Dedifferentiated amniotic fluid mesenchymal stem cell (primary cell): ENCODE measurements around the gene PLEKHG5.
"Not testable (repeated sequence)": the region's sequence is repeated elsewhere in the genome, so short reads cannot be mapped to it uniquely, and the experiment has no call there.

Experiments used
- DNase-seq: peaks from one replicate; pipeline ENCODE4 v3.0.0-alpha.2; 2016; ENCODE audit errors: extremely low spot score

Gene PLEKHG5

DNA sequence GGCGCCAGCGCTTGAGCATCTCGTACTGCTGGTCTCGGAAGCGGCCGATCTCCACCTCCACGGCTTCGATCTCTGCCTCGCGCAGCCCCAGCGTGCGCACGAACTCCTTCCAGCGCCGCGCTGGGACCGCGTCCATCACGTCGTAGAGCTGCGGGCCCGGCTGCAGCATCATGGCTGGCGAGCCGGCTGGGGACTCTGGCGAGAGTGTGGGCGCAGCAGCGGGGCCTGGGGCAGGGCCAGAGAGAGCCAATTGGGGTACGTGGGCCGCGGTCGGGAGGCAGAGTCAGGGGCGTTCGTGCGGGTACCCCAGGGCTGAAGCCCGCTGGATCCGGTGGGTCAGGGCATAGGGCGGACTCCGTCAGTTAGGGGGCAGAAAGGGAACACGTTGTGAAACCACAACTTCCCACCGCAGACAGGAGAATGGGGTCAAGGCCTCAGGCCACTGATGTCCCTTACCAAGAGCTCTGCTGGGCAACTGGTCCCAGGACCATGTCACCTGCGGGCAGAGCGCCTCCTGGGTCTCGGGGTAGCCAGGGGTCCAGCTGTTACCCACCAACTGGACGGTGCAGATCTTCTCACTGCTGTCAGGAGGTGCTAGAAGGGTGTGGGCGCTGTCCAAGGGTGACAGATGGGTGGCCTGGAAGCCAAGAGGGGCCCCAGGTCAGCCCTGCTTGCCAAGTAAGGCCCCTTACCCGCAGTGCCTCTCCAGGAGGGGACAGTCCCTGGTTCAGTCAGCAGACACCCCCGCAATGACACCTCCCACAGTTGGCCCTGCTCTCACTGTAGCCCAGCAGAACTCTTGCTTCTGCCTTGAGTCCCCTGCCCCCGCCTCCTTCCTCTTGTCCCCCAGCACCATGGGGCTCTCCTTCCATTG, 29.7 kb downstream of the PLEKHG5 start:
- no peak for DNase-seq

DNA sequence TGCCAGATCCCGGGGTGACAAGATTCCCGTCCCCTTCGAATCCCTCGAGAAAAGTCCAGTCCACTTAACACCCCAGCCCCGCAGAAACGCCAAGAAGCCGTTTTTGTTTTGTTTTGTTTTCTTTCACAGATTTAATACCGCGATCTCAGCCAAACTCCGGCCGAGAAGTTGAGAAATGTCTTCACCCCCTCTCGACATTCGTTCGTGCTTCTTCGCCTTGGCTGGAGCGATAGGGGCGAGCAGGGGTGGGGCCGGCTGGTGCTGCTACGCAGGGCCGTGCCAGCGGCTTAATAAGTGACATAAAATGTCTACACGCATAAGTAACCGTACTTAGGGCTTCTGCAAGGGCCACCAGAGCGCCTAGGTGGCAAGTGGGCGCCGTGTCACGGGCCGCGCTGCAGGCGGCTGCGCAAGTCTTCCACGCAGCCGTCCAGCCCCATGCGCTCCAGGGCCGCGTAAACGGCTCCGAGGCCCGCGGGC, 30.4 kb downstream of the PLEKHG5 start:
- DNase-seq: no peak

DNA sequence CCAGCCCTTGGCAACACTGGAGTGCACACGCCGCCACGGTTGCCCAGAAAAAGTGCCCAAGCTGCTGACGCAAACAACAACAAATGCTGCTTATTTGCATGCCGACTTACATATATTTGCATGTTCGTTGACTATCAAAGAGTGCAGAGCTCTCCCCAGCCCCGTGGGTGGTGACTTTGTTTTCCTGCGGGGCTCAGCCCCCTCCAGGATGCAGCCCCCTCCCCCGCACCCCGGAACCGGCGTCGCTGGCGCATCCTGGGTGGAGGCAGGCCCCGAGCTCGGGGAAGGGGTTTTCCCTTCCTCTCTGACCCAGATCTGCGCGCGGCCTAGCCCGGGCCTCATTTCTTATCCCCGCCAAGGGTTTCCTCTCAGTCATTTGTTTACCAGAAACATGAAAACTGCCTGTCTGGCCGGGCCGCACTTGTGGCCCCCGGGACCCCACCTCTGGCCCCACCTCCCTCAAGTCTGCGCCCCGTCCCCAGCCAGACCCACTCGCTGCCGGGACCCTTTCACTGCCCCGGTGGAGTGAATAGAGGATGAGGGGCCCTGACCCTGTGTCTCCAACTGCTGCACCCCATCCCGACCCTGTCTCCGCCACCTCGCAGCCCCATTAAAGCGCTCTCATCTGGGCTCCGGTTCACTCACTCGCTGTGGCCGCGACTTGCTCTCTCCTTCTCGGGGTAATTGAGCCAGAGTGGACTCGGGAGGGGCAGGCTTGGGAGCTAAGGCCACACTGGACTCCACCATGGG, 31.0 kb downstream of the PLEKHG5 start:
- no peak for DNase-seq

DNA sequence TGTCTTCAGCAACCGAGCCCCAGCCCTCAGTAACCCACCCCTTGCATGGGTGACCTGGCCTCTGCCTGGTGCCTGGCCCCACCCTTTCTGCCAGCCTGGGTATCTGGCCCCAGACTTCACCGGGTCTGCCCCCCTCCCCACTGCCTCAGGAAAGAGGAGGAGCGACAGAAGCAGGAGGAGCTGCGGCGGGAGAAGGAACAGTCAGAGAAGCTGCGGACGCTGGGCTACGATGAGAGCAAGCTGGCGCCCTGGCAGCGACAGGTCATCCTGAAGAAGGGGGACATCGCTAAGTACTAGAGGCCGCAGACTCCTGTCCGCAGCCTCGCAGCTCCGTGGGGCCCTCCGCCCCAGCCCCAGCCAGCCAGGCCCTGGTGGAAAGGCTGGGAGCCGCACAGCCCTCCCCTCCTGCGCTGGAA, 31.6 kb downstream of the PLEKHG5 start:
- no peak for DNase-seq

DNA sequence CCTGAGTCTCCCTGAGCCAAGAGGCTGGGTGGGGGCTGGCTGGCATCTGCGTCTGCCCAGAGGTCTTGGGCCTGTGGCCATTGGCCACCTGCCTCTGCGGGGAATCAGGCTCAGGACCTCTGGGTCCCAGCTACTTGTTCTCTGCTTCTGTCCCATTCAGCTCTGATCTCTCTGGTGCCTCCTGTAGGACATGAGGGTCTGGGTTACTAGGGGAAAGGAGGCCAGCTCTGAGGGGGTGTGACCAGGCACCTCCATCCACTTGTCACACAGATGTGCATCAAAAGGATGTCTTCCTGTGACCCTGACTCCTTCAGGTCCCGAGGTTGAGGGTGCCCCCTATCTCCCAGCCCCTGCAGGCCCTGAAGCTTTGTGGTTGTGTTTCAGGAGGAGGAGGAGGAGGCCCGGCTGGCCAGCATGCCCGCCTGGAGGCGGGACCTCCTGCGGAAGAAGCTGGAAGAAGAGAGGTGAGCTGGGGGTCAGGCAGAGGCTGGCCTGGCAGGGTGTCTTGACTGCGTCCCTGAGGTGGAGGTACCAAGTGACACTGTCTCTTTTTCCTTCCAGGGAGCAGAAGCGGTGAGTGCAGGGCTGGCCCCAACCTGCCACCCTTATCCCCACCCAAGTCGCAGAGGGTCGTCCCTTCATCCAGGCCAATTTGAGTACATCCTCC, 34.5 kb downstream of the PLEKHG5 start:
- no peak for DNase-seq

DNA sequence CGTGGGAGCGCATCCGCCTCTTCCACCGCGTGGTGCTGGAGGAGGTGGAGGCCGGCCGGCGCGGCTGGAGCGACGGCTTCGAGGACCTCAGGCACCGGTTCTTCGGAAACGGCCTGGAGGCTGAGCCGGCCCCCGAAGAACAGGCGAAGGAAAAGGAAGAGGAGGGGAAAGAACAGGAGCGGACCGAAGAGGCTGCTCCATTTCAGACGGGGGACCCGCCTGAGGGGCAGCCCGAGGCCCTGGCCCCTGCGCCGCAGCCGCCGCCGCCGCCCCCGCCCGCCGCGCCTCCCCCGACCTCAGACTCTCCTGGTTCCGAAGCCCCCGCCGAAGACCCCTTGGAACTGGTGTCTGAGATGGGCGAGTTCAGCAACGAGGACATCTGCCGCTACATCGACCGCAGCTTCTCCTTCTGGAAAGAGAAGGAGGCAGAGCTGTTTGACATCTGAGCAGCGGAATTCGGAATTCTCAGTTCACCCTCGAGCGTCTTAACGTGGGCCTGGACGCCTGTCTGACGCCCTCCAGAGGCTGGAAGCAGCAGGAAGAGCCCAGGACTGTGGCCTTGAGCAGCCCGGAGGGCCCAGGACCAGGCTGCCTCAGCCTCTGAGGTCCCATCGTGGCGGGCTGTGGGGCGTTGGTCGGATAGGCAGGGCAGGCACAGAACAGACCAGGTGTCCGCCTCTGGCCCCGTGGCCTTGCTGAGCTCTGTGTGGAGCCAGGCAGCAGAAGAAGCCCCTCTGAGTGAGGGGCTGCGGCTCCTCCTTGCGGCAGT, 35.5 kb downstream of the PLEKHG5 start:
- DNase-seq: not testable (repeated sequence)

DNA sequence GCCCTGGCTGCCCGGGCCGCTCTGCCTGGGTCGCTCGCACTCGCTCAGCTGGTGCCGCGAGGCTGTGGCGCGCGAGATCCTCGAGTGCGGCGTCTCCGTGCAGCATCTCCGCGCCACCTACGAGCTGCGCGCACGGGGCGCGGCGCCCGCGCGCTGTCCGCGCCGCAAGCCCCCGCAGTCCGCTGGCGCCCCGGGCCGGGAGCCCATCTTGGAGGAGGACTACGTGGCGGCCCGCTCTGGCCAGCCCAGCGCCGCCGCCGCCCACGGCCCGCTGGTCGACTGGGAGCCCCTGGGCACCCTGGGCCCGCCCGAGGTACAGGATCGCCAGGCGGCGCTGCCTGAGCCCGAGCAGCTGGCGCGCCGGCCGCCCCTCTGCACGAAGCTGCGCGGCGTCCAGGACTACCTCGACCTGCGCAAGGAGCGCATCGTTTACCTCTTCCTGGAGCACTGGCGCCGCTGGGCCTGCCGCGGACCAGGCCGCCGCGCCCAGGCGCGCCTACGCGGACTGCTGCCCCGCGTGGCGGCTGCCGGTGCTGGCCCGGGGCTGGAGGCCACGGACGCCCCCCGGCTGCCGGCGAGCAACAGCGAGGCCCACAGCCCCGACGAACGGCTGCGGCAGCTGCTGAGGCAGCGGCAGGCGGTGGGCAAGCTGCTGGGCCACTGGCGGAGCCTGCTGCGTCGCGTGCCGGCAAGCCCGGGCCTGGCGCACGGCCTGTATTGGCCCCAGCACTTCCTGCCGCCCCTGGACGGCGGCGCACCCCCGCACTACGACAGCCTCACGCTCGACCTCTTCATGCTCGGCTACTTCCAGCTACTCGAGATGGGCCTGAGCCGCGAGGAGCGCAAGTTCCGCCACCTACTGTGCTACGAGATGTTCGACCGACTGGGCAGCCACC, 36.4 kb downstream of the PLEKHG5 start:
- DNase-seq: no peak

DNA sequence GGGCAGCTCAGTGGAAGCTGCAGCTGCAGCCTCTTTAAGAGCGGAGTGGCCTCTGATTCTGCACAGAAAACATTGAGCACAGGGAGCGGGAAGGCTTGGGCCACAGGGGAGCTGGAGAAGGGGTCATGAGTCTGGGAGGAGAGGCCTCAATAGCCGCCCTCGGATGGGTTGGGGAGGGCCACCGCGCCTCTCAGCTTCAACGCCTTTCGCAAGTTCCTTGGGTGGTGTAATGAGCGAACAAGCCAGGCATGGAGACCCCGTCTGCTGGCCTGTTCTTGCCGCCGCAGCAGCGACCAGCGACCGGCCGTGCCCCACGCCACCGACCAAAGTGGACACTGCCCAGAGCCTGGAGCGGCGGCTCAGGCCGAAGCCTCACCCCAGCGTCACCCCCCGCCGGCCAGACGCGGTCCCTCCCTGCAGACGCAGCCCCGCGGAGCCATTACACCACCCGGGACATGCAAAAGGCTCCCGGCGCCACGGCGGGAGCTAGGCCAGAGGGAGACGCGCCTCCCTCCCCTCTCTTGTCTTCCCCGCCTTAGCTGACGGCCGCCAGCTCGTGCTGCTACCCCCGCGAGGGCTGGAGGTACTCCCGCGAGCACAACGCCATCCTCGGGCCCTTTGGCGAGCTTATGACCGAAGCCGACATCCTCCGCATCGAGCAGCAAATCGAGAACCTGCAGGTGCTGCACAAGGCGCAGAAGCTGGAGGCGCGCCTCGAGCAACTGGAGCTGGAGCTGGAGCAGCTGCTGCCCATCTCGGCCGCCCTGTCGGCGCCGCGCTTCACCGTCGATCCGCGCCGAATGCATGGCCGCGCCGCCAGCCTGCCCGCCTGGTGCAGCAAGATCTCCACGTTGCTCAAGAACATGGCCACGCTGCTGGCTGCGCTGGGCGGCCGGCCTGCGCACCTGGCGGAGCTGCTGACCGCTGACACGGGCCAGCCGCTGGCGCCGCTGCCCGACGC, 37.3 kb downstream of the PLEKHG5 start:
- not testable (repeated sequence) for DNase-seq

DNA sequence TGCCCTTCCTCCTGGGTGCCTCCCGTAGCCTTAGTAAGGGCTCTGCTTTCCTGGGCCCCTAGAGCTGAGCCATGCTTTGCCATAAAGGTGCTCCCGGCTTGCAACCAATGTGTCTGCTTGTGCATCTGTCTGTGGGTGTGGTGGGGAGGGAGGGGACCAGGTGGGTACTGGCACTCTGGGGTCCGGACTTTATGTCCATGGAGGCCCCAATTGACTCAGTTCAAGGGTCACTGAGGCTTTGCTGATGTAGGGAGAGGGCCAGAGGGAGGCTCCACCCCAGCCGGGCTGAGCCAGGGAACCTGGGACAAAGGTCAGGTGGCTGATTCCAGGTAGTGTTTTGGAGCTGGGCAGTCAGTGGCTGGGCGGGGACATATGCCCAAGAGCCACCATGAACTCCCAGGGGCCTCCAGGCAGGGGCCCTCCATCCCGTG, 40.5 kb downstream of the PLEKHG5 start:
- DNase-seq: no peak

DNA sequence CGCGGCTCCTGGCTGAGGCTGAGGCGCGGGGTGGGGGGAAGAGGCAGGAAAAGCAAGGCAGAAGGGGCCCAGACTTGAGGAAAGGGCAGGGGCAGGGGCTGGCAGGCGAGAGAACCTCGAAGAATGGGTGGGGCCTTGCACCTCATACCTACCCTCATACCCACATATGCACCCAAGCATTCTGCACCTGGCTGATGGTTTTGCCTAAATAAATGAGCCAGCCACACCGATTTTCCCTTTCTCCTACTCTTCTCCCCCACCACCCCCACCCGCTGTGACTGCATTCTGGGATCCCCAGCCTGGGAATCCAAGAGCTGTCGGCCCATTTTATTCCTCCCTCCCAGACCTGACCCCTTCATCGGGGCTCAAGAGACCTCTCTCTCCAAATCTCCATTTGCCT, 41.0 kb downstream of the PLEKHG5 start:
- DNase-seq: not testable (repeated sequence)

DNA sequence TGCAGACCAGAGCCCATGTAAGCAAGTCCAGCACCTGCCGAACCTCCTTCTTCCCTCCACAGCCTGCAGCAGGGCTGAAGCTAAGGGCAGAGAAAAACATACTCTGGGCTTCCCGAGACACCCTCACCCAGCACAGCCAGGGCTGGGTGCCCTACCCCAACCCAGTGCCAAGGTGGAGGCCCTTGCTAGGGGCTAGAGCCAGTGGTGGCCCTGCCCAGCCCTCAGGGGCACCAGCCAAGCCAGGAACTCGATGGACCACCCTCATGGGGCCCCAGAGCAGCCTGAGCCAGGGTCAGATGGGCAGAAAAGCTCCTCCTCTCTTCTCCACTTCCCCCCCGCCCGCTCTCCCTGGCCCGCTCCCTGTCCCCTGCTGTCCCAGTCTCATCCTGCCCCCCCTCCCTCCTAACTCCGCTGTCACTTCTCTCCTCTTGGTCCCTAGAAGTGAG, 41.4 kb downstream of the PLEKHG5 start:
- DNase-seq: no peak

DNA sequence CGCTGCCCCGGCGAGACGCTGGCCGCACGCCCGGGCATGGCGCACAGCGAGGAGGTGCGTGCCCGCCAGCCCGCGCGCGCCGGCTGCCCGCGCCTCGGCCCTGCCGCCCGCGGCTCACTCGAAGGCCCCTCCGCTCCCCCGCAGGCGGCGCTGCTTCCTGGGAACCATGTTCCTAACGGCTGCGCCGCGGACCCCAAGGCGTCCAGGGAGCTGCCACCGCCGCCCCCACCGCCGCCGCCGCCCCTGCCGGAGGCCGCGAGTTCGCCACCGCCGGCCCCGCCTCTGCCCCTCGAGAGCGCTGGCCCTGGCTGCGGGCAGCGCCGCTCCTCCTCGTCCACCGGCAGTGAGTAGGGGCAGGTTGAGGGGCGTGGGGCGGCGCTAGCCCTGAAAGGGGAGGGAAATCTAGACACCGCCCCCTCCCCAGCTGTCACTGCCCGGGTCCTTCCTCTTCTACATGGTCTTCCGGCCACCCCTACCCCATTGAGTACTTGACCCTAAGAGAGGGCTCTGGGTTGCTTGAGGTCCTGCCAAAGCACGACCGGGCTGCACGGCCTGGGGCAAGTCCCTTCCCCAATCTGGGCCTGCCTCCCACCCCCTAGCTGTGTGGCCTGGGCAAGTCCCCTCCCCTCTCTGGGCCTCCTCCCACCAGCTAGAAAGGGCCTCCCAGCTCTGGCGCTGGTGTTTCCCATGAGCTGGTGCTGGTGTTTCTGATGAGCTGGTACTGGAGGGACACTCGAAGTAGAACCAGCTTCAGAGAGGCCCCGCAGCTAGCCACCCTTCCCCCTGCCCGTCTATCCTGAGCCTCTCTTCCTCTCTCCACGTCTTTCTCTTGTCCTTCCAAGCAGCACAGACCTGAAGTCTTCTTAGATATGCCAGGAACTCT, 42.5 kb downstream of the PLEKHG5 start:
- no peak for DNase-seq

DNA sequence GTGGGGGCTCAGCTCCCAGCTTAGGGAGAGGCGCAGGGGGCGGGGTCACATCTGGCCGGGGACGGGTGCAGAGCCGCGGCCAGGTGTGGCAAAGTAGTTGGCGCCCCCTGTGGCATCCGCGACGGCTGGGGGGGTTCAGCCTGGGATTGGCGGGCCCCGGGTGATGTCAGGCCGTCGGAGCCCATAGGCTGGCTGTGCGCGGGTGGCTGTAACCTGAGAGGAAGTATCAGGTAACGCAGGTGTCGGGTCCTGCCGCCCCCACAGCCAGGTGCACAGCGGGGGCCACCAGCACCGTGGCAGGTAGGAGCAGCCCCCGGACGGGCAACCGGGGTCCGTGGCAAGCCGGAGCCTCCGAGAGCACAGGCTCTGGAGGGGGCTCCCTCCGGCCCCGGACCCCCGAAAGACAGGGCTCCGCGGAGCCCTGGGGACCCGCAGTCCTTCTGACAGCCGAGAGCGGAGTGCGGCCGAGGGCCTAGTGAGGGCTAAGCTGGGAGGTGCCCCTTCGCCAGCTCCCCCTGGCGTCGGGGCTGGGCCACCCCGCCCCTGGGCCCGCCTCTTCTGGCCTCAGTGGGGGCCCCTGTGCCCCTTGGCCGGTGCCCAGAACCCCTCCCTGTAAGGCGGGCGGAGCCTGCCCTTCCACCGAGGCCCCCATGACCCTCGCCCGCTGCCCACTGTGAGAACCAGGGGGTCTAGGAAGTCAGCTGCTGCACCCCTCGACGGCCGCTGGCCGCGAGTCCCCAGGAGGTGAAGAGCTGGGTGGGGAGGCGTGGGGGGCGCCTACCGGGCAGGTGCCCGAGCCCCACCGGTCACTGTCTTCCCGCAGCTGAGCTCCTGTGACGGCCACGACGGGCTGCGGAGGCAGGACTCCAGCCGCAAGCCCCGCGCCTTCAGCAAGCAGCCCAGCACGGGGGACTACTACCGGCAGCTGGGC, 43.4 kb downstream of the PLEKHG5 start:
- no peak for DNase-seq

DNA sequence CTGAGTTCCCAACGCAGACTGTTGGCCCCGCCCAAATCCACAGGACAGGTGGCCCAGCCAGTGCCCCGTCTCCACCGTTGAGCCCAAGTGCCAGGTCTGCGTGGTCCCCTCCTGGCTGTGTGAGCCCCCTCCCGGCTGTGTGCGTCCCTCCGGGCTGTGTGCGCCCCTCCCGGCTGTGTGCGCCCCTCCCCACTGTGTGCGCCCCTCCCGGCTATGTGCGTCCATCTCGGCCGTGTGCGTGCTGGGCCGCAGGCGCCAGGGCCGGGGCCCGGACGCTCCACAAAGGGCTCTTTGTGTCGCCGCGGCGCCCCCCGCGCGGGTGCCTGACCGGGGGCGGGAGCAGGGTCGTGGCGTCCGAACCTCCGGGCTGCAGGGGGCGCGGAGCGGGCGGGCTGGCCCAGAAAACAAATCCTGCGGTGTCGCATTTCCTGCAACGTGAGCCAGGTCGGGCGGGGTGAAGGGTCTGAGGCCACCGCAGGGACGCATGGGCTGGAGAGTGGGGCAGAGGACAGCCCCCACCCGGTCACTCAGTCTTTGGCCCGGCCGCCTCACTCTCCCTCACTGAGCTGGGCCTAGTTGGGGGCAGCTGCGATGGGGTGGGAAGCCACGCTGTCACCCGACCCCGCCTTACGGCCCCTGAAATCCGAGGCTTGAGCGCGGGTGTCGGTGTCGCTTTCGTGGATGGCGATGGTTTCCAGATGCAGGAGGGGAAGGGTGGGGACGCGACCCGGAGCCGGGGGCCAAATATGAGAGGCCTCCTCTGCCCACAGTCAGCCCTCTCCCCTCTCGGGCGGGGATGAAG, 44.2 kb downstream of the PLEKHG5 start:
- no peak for DNase-seq

DNA sequence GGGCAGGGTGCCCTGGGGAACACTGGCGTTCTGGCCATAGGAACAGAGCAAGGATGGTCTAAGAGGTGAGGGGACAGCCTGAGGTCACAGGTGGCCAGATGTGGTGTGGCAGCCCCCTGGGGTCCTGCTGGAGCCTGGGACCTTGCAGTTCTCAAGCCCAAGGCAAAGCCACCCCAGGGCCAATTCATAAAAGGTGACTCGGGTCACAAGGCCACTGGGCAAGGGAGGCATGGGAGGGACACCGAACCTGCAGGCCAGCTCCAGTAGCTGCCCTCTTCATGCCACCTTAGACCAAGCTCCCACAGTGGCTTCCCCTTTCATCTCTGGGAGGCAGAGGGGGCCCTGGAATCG, 44.8 kb downstream of the PLEKHG5 start:
- no peak for DNase-seq

DNA sequence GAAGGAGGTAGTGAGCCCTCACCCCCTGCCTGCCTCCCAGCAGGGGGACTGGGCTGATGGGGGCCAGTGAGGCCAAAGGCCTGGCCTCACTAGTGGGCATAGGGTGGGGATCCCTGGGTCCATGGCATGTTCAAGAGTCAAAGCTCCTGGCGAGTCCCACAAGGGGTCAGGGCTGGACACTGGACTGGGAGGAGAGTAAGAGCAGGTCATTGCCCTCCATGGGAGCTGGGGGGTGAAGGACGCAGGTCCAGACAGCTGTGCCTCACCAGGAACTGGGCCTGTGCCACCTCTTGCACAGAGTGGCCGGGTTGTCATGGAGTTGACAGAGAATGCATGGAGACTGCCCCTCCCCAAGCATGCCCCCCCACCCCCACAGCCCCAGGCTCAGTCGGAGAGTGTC, 45.5 kb downstream of the PLEKHG5 start:
- not testable (repeated sequence) for DNase-seq
